CD4-positive, CD25-positive, alpha-beta regulatory T cell (primary cell): ENCODE measurements around the gene NKD1. TPM values are rescaled to one million over a fixed set of nuclear protein-coding genes. Genes with fewer than 3 reads are reported as not detected.

Experiments used
- ATAC-seq, 2 donors: fragments of 150-1000 bp; cut with Tn5 transposase; one replicate each; pipeline ENCODE4 v1.10.0; 2021; ENCODE audit warnings: low read depth in 2 of 2, moderate number of reproducible peaks in 2 of 2, moderate library complexity in 1 of 2
- DNase-seq, 3 donors: peaks; one replicate each; pipeline versions ENCODE4 v3.0.0 to v3.0.0-alpha.2; 2012 to 2022; ENCODE audit warnings: mixed read lengths in 1 of 3
- H3K27ac ChIP-seq: one replicate; pipeline ENCODE4 v1.7.0; 2013; ENCODE audit warnings: mild to moderate bottlenecking, low read length; ENCODE audit not compliant: insufficient read depth, poor library complexity, severe bottlenecking
- H3K27me3 ChIP-seq: one replicate; pipeline ENCODE4 v1.7.0; 2013; ENCODE audit warnings: low read length; ENCODE audit not compliant: control insufficient read depth, insufficient read depth
- H3K36me3 ChIP-seq: one replicate; pipeline ENCODE4 v1.7.0; 2013; ENCODE audit warnings: mild to moderate bottlenecking, low read length, moderate library complexity; ENCODE audit not compliant: control insufficient read depth, insufficient read depth
- H3K4me1 ChIP-seq: 2 replicates; pipeline ENCODE4 v1.7.0; 2013; ENCODE audit warnings: mild to moderate bottlenecking, low read length; ENCODE audit not compliant: insufficient read depth, control insufficient read depth, poor library complexity, severe bottlenecking
- H3K4me3 ChIP-seq: one replicate; pipeline ENCODE4 v1.7.0; 2013; ENCODE audit warnings: low read depth, mild to moderate bottlenecking, low read length, moderate library complexity
- H3K9me3 ChIP-seq, 2 experiments: 1 replicate in 1 of 2; 2 replicates in 1 of 2; pipeline ENCODE4 v1.7.0; 2013; ENCODE audit warnings: low read length in 2 of 2, mild to moderate bottlenecking in 1 of 2, moderate library complexity in 1 of 2; ENCODE audit not compliant: control insufficient read depth in 2 of 2
- H3K27ac Mint-ChIP-seq, 3 donors: one replicate each; pipeline ENCODE4 v1.8.0; 2020 to 2022; ENCODE audit warnings: mild to moderate bottlenecking in 3 of 3, mixed read lengths in 3 of 3, moderate library complexity in 2 of 3
- H3K27me3 Mint-ChIP-seq: one replicate; pipeline ENCODE4 v1.8.0; 2022; ENCODE audit warnings: mild to moderate bottlenecking, mixed read lengths
- H3K36me3 Mint-ChIP-seq: one replicate; pipeline ENCODE4 v1.8.0; 2020; ENCODE audit warnings: mixed read lengths
- H3K4me1 Mint-ChIP-seq, 4 donors: one replicate each; pipeline ENCODE4 v1.8.0; 2020 to 2022; ENCODE audit warnings: mixed read lengths in 4 of 4, mild to moderate bottlenecking in 1 of 4
- H3K4me3 Mint-ChIP-seq, 4 donors: one replicate each; pipeline ENCODE4 v1.8.0; 2020 to 2022; ENCODE audit warnings: mild to moderate bottlenecking in 4 of 4, mixed read lengths in 4 of 4, moderate library complexity in 3 of 4
- H3K9me3 Mint-ChIP-seq, 7 donors: one replicate each; pipeline ENCODE4 v1.8.0; 2020 to 2022; ENCODE audit warnings: mixed read lengths in 7 of 7, mild to moderate bottlenecking in 3 of 7, moderate library complexity in 2 of 7
- polyA plus RNA-seq, 4 donors: library from polyadenylated mRNA; unstranded; fragments of 300-500 nt; fragmentation: Illumina TruSeq; gene quantifications; one replicate each; pipeline ENCODE4 v1.2.3, GENCODE V29; 2021
- total RNA-seq: library from RNA; stranded (reverse); gene quantifications from one replicate; pipeline ENCODE4 v1.2.3, GENCODE V29; 2022

The NKD1 gene
- total and polyA plus RNA-seq, 5 donors from 2014 or later: 0.10 to 2.4 (median 0.65) TPM; not detected in 1

- H3K4me1 Mint-ChIP-seq: peaks cover 0 to 12% (median 4%) of the 10 kb centered on the region in 4 donors
- peak overlapping the region in 2 of 3 donors; percentile 17 to 55 for H3K27ac Mint-ChIP-seq
- no peak for ATAC-seq
- no peaks in the 10 kb centered on the region for H3K36me3 Mint-ChIP-seq
- H3K9me3 Mint-ChIP-seq: no peaks in the 10 kb centered on the region
- no peaks in the 10 kb centered on the region for H3K9me3 ChIP-seq
- peak in 1 of 3 donors; percentile 15 for DNase-seq
- no peaks in the 10 kb centered on the region for H3K27me3 ChIP-seq
- H3K4me1 ChIP-seq: no peaks in the 10 kb centered on the region
- H3K27ac ChIP-seq: no peak overlapping the region
- no peak overlapping the region for H3K4me3 Mint-ChIP-seq
- H3K36me3 ChIP-seq: no peaks in the 10 kb centered on the region
- no peak overlapping the region for H3K4me3 ChIP-seq
- no peaks in the 10 kb centered on the region for H3K27me3 Mint-ChIP-seq
Measured at GRCh38 chr16:50616883-50617645, 68.9 kb downstream of the NKD1 start.

- Mint-ChIP-seq H3K36me3 (no peaks in the 10 kb centered on the region), H3K4me3 (no peak overlapping the region), H3K4me1 (peaks cover 0 to 12% (median 4%) of the 10 kb centered on the region in 4 donors), H3K27me3 (no peaks in the 10 kb centered on the region), H3K9me3 (no peaks in the 10 kb centered on the region), H3K27ac (peak overlapping the region in 1 of 3 donors; percentile 55)
- DNase-seq (no peak), ATAC-seq (no peak)
- Histone ChIP-seq H3K27ac (no peak overlapping the region), H3K4me1 (no peaks in the 10 kb centered on the region), H3K36me3 (no peaks in the 10 kb centered on the region), H3K27me3 (no peaks in the 10 kb centered on the region), H3K4me3 (no peak overlapping the region), H3K9me3 (no peaks in the 10 kb centered on the region)
Measured at GRCh38 chr16:50617646-50618184, 69.5 kb downstream of the NKD1 start.

- Mint-ChIP-seq H3K27ac (peak overlapping the region in 2 of 3 donors; percentile 51 to 55), H3K27me3 (no peaks in the 10 kb centered on the region), H3K9me3 (no peaks in the 10 kb centered on the region), H3K4me3 (no peak overlapping the region), H3K4me1 (peaks cover 0 to 15% (median 5%) of the 10 kb centered on the region in 4 donors), H3K36me3 (no peaks in the 10 kb centered on the region)
- ATAC-seq: no peak
- Histone ChIP-seq H3K4me3 (no peak overlapping the region), H3K27ac (no peak overlapping the region), H3K4me1 (no peaks in the 10 kb centered on the region), H3K27me3 (no peaks in the 10 kb centered on the region), H3K9me3 (no peaks in the 10 kb centered on the region), H3K36me3 (no peaks in the 10 kb centered on the region)
- no peak for DNase-seq
Measured at GRCh38 chr16:50618238-50618918, 70.2 kb downstream of the NKD1 start.

- Mint-ChIP-seq H3K27ac (peak overlapping the region in 1 of 3 donors; percentile 59), H3K4me3 (no peak overlapping the region), H3K9me3 (no peaks in the 10 kb centered on the region), H3K36me3 (no peaks in the 10 kb centered on the region), H3K27me3 (no peaks in the 10 kb centered on the region), H3K4me1 (peaks cover 0 to 27% (median 3%) of the 10 kb centered on the region in 4 donors)
- Histone ChIP-seq H3K27ac (no peak overlapping the region), H3K36me3 (no peaks in the 10 kb centered on the region), H3K9me3 (no peaks in the 10 kb centered on the region), H3K4me1 (peaks cover 3% of the 10 kb centered on the region), H3K4me3 (no peak overlapping the region), H3K27me3 (no peaks in the 10 kb centered on the region)
- DNase-seq (no peak), ATAC-seq (no peak)
Measured at GRCh38 chr16:50619702-50620491, 71.7 kb downstream of the NKD1 start.

- no peaks in the 10 kb centered on the region for H3K27me3 ChIP-seq
- no peak overlapping the region for H3K4me3 ChIP-seq
- H3K27ac ChIP-seq: no peak overlapping the region
- no peaks in the 10 kb centered on the region for H3K9me3 ChIP-seq
- H3K36me3 ChIP-seq: no peaks in the 10 kb centered on the region
- Mint-ChIP-seq H3K36me3 (no peaks in the 10 kb centered on the region), H3K27ac (no peak overlapping the region), H3K27me3 (no peaks in the 10 kb centered on the region), H3K9me3 (no peaks in the 10 kb centered on the region), H3K4me1 (peaks cover 0 to 30% (median 4%) of the 10 kb centered on the region in 4 donors), H3K4me3 (no peak overlapping the region)
- no peak for ATAC-seq
- no peak for DNase-seq
- peaks cover 3% of the 10 kb centered on the region for H3K4me1 ChIP-seq
Measured at GRCh38 chr16:50620646-50621451, 72.7 kb downstream of the NKD1 start.

- ATAC-seq: no peak
- no peak overlapping the region for H3K27ac Mint-ChIP-seq
- no peaks in the 10 kb centered on the region for H3K36me3 Mint-ChIP-seq
- no peaks in the 10 kb centered on the region for H3K9me3 ChIP-seq
- H3K36me3 ChIP-seq: no peaks in the 10 kb centered on the region
- H3K27ac ChIP-seq: no peak overlapping the region
- H3K4me3 Mint-ChIP-seq: no peak overlapping the region
- no peak overlapping the region for H3K4me3 ChIP-seq
- H3K27me3 ChIP-seq: no peaks in the 10 kb centered on the region
- H3K4me1 Mint-ChIP-seq: peaks cover 0 to 35% (median 6%) of the 10 kb centered on the region in 4 donors
- DNase-seq: no peak
- no peaks in the 10 kb centered on the region for H3K27me3 Mint-ChIP-seq
- no peaks in the 10 kb centered on the region for H3K9me3 Mint-ChIP-seq
- H3K4me1 ChIP-seq: peaks cover 3% of the 10 kb centered on the region
Measured at GRCh38 chr16:50621452-50621792, 73.2 kb downstream of the NKD1 start.

GRCh38 chr16:50622029-50622428 is 73.8 kb downstream of the NKD1 start:
- Histone ChIP-seq H3K36me3 (no peaks in the 10 kb centered on the region), H3K4me1 (peaks cover 6% of the 10 kb centered on the region), H3K9me3 (no peaks in the 10 kb centered on the region), H3K27me3 (no peaks in the 10 kb centered on the region), H3K27ac (no peak overlapping the region), H3K4me3 (no peak overlapping the region)
- no peak overlapping the region for H3K27ac Mint-ChIP-seq
- H3K27me3 Mint-ChIP-seq: no peaks in the 10 kb centered on the region
- peaks cover 0 to 34% (median 11%) of the 10 kb centered on the region in 4 donors for H3K4me1 Mint-ChIP-seq
- no peak for ATAC-seq
- H3K4me3 Mint-ChIP-seq: no peak overlapping the region
- H3K9me3 Mint-ChIP-seq: no peaks in the 10 kb centered on the region
- no peak for DNase-seq
- no peaks in the 10 kb centered on the region for H3K36me3 Mint-ChIP-seq
